ENCODE data around the gene SRCIN1. TPM values are rescaled to one million over a fixed set of nuclear protein-coding genes. Genes with fewer than 3 reads are reported as not detected.

The SRCIN1 gene
- total and polyA plus RNA-seq, 2 donors (not counting 1 experiment from before 2014, with no cell fraction given), result 0.44 to 1.1 TPM

GRCh38 chr17:38602956-38603785, 2.6 kb downstream of the SRCIN1 start:
- H3K36me3 ChIP-seq (replicated peaks in 1 of 2; ENCODE audit: control extremely low read depth in 1 of 2, control insufficient read depth in 1 of 2, extremely low read depth in 1 of 2, insufficient read depth in 2 of 2, low read length in 1 of 2), result no peaks in the 10 kb centered on the region
- no peak overlapping the region for H2AFZ ChIP-seq (ENCODE audit: insufficient read depth, low read depth, low read length, poor library complexity, severe bottlenecking)
- peaks cover 69% of the 10 kb centered on the region for H3K27me3 Mint-ChIP-seq
- ATAC-seq (ENCODE audit: low read depth) (no peak), DNase-seq (no peak)
- intact Hi-C loops (cut with micrococcal nuclease), result no loop called here
- no peaks in the 10 kb centered on the region for H3K9me3 Mint-ChIP-seq (ENCODE audit: insufficient read depth)
- peaks cover 10 to 29% of the 10 kb centered on the region in 2 donors for H3K4me1 ChIP-seq (ENCODE audit: control insufficient read depth in 2 of 2, insufficient read depth in 2 of 2, low read length in 2 of 2)
- no peak overlapping the region for H3K27ac Mint-ChIP-seq
- H3K4me1 Mint-ChIP-seq, result peaks cover 18% of the 10 kb centered on the region
- H3K4me3 ChIP-seq (ENCODE audit: control extremely low read depth in 1 of 5, extremely low read depth in 1 of 5, insufficient read depth in 1 of 5, low read depth in 2 of 5, low read length in 4 of 5), result no peak overlapping the region
- H3K4me3 Mint-ChIP-seq, result no peak overlapping the region
- H3K9ac ChIP-seq (ENCODE audit: low read length), result no peak overlapping the region
- ChIA-PET POLR2A (interaction anchor here (0.6 kb wide), 1 partner anchor 95 kb away, joined by 3 read pairs; no protein-coding TSS in a partner anchor), CTCF (interaction anchor here (0.7 to 5.7 kb wide), 3 partner anchors 21 to 131 kb away, joined by 3 to 27 read pairs (median 3); no protein-coding TSS in a partner anchor)
- no peaks in the 10 kb centered on the region for H3K79me2 ChIP-seq (ENCODE audit: control insufficient read depth, insufficient read depth, low read length)
- no peak overlapping the region for H3K4me2 ChIP-seq (replicated peaks; ENCODE audit: low read depth, low read length, poor library complexity, severe bottlenecking)
- H4K20me1 ChIP-seq (ENCODE audit: control insufficient read depth, insufficient read depth, low read length, poor library complexity, severe bottlenecking), result no peaks in the 10 kb centered on the region
- TF ChIP-seq CTCF (IDR thresholded peaks at IDR 0.05) (no peak), EZH2 (IDR thresholded peaks at IDR 0.05; ENCODE audit: borderline replicate concordance, insufficient read depth, low read depth, low read length, poor library complexity, severe bottlenecking) (no peak)
- H3K27me3 ChIP-seq (replicated peaks in 1 of 4; ENCODE audit: control extremely low read depth in 1 of 4, control insufficient read depth in 3 of 4, insufficient read depth in 4 of 4, low read length in 3 of 4), result peaks cover 0 to 88% (median 35%) of the 10 kb centered on the region in 4 experiments
- H3K27ac ChIP-seq (ENCODE audit: low read length in 2 of 2), result no peak overlapping the region
- peaks cover 0 to 14% (median 0%) of the 10 kb centered on the region in 3 donors for H3K9me3 ChIP-seq (ENCODE audit: control extremely low read depth in 1 of 3, control insufficient read depth in 2 of 3, insufficient read depth in 1 of 3, low read length in 2 of 3)
- 35% methylated on average over 2 of the region's 13 CpGs for WGBS (ENCODE audit: insufficient coverage)

- Mint-ChIP-seq H3K4me3 (no peak overlapping the region), H3K4me1 (peaks cover 14% of the 10 kb centered on the region), H3K9me3 (ENCODE audit: insufficient read depth) (no peaks in the 10 kb centered on the region), H3K27ac (no peak overlapping the region), H3K27me3 (peaks cover 62% of the 10 kb centered on the region)
- Histone ChIP-seq H3K79me2 (ENCODE audit: control insufficient read depth, insufficient read depth, low read length) (no peaks in the 10 kb centered on the region), H3K9me3 (ENCODE audit: control extremely low read depth in 1 of 3, control insufficient read depth in 2 of 3, insufficient read depth in 1 of 3, low read length in 2 of 3) (peaks cover 0 to 14% (median 0%) of the 10 kb centered on the region in 3 donors), H3K4me2 (replicated peaks; ENCODE audit: low read depth, low read length, poor library complexity, severe bottlenecking) (no peak overlapping the region), H3K27ac (ENCODE audit: low read length in 2 of 2) (no peak overlapping the region), H4K20me1 (ENCODE audit: control insufficient read depth, insufficient read depth, low read length, poor library complexity, severe bottlenecking) (no peaks in the 10 kb centered on the region), H3K4me1 (ENCODE audit: control insufficient read depth in 2 of 2, insufficient read depth in 2 of 2, low read length in 2 of 2) (peaks cover 10 to 24% of the 10 kb centered on the region in 2 donors), H3K27me3 (replicated peaks in 1 of 4; ENCODE audit: control extremely low read depth in 1 of 4, control insufficient read depth in 3 of 4, insufficient read depth in 4 of 4, low read length in 3 of 4) (peaks cover 0 to 88% (median 29%) of the 10 kb centered on the region in 4 experiments), H3K9ac (ENCODE audit: low read length) (no peak overlapping the region), H3K36me3 (replicated peaks in 1 of 2; ENCODE audit: control extremely low read depth in 1 of 2, control insufficient read depth in 1 of 2, extremely low read depth in 1 of 2, insufficient read depth in 2 of 2, low read length in 1 of 2) (no peaks in the 10 kb centered on the region), H2AFZ (ENCODE audit: insufficient read depth, low read depth, low read length, poor library complexity, severe bottlenecking) (no peak overlapping the region), H3K4me3 (ENCODE audit: control extremely low read depth in 1 of 5, extremely low read depth in 1 of 5, insufficient read depth in 1 of 5, low read depth in 2 of 5, low read length in 4 of 5) (no peak overlapping the region)
- WGBS (ENCODE audit: insufficient coverage), result 27% methylated on average over 2 of the region's 2 CpGs
- ChIA-PET POLR2A (no interaction called here), CTCF (interaction anchor here (0.7 kb wide), 1 partner anchor 132 kb away, joined by 3 read pairs; no protein-coding TSS in a partner anchor)
- TF ChIP-seq EZH2 (IDR thresholded peaks at IDR 0.05; ENCODE audit: borderline replicate concordance, insufficient read depth, low read depth, low read length, poor library complexity, severe bottlenecking) (no peak), CTCF (IDR thresholded peaks at IDR 0.05) (no peak)
- intact Hi-C loops (cut with micrococcal nuclease), result no loop called here
- no peak for DNase-seq
- no peak for ATAC-seq (ENCODE audit: low read depth)
Measured at GRCh38 chr17:38602453-38602852, 3.3 kb downstream of the SRCIN1 start.

All from B cell (primary cell).